ENCODE data around the gene ADCY4.
"Not testable (repeated sequence)": the region's sequence is repeated elsewhere in the genome, so short reads cannot be mapped to it uniquely, and the experiment has no call there.

ADCY4 gene

GRCh38 chr14:24356208-24356607 is 21.3 kb upstream of the ADCY4 start:
- DNase-seq (ENCODE audit: low read depth) = no peak
- no peak for TF ChIP-seq CTCF (conservative IDR thresholded peaks at IDR 0.05; ENCODE audit: low read depth, low read length)
- no peak overlapping the region for H3K4me3 ChIP-seq (ENCODE audit: low read length)

- TF ChIP-seq CTCF (conservative IDR thresholded peaks at IDR 0.05; ENCODE audit: low read depth, low read length) = no peak
- no peak for DNase-seq (ENCODE audit: low read depth)
- no peak overlapping the region for H3K4me3 ChIP-seq (ENCODE audit: low read length)
Observed at GRCh38 chr14:24355009-24355408, 20.1 kb upstream of the ADCY4 start.

- H3K4me3 ChIP-seq (ENCODE audit: low read length); DNase-seq (ENCODE audit: low read depth): not testable (repeated sequence)
Observed at GRCh38 chr14:24354482-24354825, 19.6 kb upstream of the ADCY4 start.

GRCh38 chr14:24353559-24354481 is 18.9 kb upstream of the ADCY4 start:
- no peak for DNase-seq (ENCODE audit: low read depth)
- TF ChIP-seq CTCF (conservative IDR thresholded peaks at IDR 0.05; ENCODE audit: low read depth, low read length) = no peak
- H3K4me3 ChIP-seq (ENCODE audit: low read length) = no peak overlapping the region

- TF ChIP-seq CTCF (conservative IDR thresholded peaks at IDR 0.05; ENCODE audit: low read depth, low read length) = peak; percentile 18
- no peak for DNase-seq (ENCODE audit: low read depth)
- H3K4me3 ChIP-seq (ENCODE audit: low read length) = no peak overlapping the region
Observed at GRCh38 chr14:24351517-24351916, 16.6 kb upstream of the ADCY4 start.

GRCh38 chr14:24349742-24350141 is 14.9 kb upstream of the ADCY4 start:
- DNase-seq (ENCODE audit: low read depth) = no peak
- no peak overlapping the region for H3K4me3 ChIP-seq (ENCODE audit: low read length)
- no peak for TF ChIP-seq CTCF (conservative IDR thresholded peaks at IDR 0.05; ENCODE audit: low read depth, low read length)

- H3K4me3 ChIP-seq (ENCODE audit: low read length) = no peak overlapping the region
- TF ChIP-seq CTCF (conservative IDR thresholded peaks at IDR 0.05; ENCODE audit: low read depth, low read length) = no peak
- DNase-seq (ENCODE audit: low read depth) = no peak
Observed at GRCh38 chr14:24348186-24348585, 13.3 kb upstream of the ADCY4 start.
